SK-N-MC (cell line): ENCODE measurements around the gene CXCR1.

ENCODE experiments used
- EZH2 ChIP-seq: fragments of 200-600 bp; sonication (generic); IDR thresholded peaks from one replicate; pipeline ENCODE4 v1.6.1; 2017; ENCODE audit warnings: antibody characterized with exemption
- POLR2AphosphoS5 ChIP-seq: IDR thresholded peaks from 2 replicates; pipeline ENCODE4 v1.6.1; 2012; ENCODE audit warnings: mild to moderate bottlenecking, low read depth, low read length, borderline replicate concordance

DNA sequence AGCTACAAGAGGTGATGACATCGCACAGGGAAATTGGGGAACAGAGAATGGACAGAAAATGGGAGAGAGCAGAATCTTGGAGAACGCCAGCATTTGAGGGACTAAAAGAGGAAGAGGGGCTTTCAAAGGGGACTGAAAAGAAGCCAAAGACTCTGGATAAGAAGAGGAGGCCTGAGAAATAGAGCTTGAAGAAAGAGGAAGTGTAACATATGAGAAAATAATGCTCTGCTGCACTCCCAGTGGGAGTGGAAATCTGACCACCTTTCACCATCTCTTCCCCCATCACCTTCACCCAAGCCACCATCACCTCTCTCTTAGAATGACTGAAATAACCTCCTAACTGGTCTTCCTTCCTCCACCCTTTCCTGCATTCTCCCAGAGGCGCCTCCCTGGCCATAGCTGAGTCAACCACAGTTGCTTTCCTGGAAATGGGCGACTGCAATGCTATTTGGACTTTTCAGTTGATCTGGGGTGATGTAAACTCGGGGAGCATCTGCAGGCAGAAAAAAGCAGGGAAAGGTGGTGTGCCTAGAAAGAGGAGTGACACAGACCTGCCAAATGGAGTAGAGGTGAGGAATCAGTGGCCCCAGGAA lies 16.8 kb downstream of the CXCR1 start:
- TF ChIP-seq EZH2, result no peak
- no peak for TF ChIP-seq POLR2AphosphoS5
